HL-60 (cell line): ENCODE results near the gene STIMATE.

ENCODE experiments used
- CTCF ChIP-seq: IDR thresholded peaks from one replicate; pipeline ENCODE4 v1.5.1; 2011; ENCODE audit warnings: low read length, control low read depth, inconsistent platforms; ENCODE audit not compliant: insufficient read depth
- GABPA ChIP-seq: IDR thresholded peaks from 2 replicates; pipeline ENCODE4 v1.6.1; 2012; ENCODE audit warnings: low read depth
- POLR2AphosphoS5 ChIP-seq: IDR thresholded peaks from 2 replicates; pipeline ENCODE4 v1.6.1; 2012; ENCODE audit warnings: low read depth
- SPI1 ChIP-seq: IDR thresholded peaks from 2 replicates; pipeline ENCODE4 v1.6.1; 2012; ENCODE audit warnings: low read depth, mild to moderate bottlenecking, borderline replicate concordance
- TF ChIP-seq, protein P1 (sequence below): IDR thresholded peaks from 2 replicates; pipeline ENCODE4 v1.6.1; 2012; ENCODE audit warnings: low read depth; ENCODE audit not compliant: insufficient replicate concordance

- TF ChIP-seq CTCF (no peak), SPI1 (no peak), POLR2AphosphoS5 (no peak), GABPA (no peak)
- TF ChIP-seq, protein P1, sequence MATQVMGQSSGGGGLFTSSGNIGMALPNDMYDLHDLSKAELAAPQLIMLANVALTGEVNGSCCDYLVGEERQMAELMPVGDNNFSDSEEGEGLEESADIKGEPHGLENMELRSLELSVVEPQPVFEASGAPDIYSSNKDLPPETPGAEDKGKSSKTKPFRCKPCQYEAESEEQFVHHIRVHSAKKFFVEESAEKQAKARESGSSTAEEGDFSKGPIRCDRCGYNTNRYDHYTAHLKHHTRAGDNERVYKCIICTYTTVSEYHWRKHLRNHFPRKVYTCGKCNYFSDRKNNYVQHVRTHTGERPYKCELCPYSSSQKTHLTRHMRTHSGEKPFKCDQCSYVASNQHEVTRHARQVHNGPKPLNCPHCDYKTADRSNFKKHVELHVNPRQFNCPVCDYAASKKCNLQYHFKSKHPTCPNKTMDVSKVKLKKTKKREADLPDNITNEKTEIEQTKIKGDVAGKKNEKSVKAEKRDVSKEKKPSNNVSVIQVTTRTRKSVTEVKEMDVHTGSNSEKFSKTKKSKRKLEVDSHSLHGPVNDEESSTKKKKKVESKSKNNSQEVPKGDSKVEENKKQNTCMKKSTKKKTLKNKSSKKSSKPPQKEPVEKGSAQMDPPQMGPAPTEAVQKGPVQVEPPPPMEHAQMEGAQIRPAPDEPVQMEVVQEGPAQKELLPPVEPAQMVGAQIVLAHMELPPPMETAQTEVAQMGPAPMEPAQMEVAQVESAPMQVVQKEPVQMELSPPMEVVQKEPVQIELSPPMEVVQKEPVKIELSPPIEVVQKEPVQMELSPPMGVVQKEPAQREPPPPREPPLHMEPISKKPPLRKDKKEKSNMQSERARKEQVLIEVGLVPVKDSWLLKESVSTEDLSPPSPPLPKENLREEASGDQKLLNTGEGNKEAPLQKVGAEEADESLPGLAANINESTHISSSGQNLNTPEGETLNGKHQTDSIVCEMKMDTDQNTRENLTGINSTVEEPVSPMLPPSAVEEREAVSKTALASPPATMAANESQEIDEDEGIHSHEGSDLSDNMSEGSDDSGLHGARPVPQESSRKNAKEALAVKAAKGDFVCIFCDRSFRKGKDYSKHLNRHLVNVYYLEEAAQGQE, result no peak
Measured at GRCh38 chr3:52912885-52913731, 15.8 kb upstream of the STIMATE start.
